Omental fat pad (tissue), 4 donors: ENCODE results near the gene ZNF362. TPM values are rescaled to one million over a fixed set of nuclear protein-coding genes. Genes with fewer than 3 reads are reported as not detected.

Experiments used
- ATAC-seq: fragments of 150-250 bp; one replicate; pipeline ENCODE4 v1.9.1; 2016; ENCODE audit warnings: mild to moderate bottlenecking, moderate library complexity; ENCODE audit not compliant: low FRiP score
- DNase-seq: peaks from one replicate; pipeline ENCODE4 v3.0.0-alpha.2; 2019; ENCODE audit warnings: low spot score
- CTCF ChIP-seq, 3 donors: fragments of 450-650 bp; IDR thresholded peaks; one replicate each; pipeline ENCODE4 v1.5.1; 2016 to 2017; ENCODE audit warnings: antibody characterized with exemption in 3 of 3, mild to moderate bottlenecking in 3 of 3, moderate library complexity in 2 of 3
- total RNA-seq, 4 donors: library from RNA; depleted of rRNA; stranded (reverse); fragments of >200 nt; gene quantifications; one replicate each; pipeline ENCODE4 v1.1.0, GENCODE V29; 2016

Gene ZNF362
- total RNA-seq, 4 donors from 2014 or later, result 10.4 to 13.9 (median 11.2) TPM

- TF ChIP-seq CTCF (IDR thresholded peaks at IDR 0.05), result no peak
- peak; percentile 51 for ATAC-seq
- DNase-seq, result no peak
Observed at GRCh38 chr1:33254491-33254890, 1.8 kb upstream of the ZNF362 start.

- DNase-seq (no peak), ATAC-seq (no peak)
- TF ChIP-seq CTCF (IDR thresholded peaks at IDR 0.05), result no peak
Observed at GRCh38 chr1:33255347-33256220, 708 bp upstream of the ZNF362 start.

- TF ChIP-seq CTCF (IDR thresholded peaks at IDR 0.05), result no peak
- ATAC-seq, result no peak
- no peak for DNase-seq
Observed at GRCh38 chr1:33256221-33256470, 146 bp upstream of the ZNF362 start.

GRCh38 chr1:33257207-33257771, 997 bp downstream of the ZNF362 start:
- ATAC-seq (no peak), DNase-seq (no peak)

GRCh38 chr1:33257772-33258712, 1.8 kb downstream of the ZNF362 start:
- DNase-seq (no peak), ATAC-seq (no peak)
- no peak for TF ChIP-seq CTCF (IDR thresholded peaks at IDR 0.05)

More at GRCh38 chr1:33257207-33257771, 997 bp downstream of the ZNF362 start:
- TF ChIP-seq CTCF (IDR thresholded peaks at IDR 0.05), result no peak

- TF ChIP-seq CTCF (IDR thresholded peaks at IDR 0.05), result no peak
- DNase-seq (no peak), ATAC-seq (no peak)
Observed at GRCh38 chr1:33258788-33259274, 2.5 kb downstream of the ZNF362 start.
